Large intestine (tissue), 3 donors: Measurements from ENCODE around the gene MDFIC. TPM values are rescaled to one million over a fixed set of nuclear protein-coding genes. Genes with fewer than 3 reads are reported as not detected.
A peak's percentile ranks its signal among the peaks of the same experiment; 100 is the strongest.

Source experiments
- DNase-seq, 2 donors: peaks; one replicate each; pipeline versions ENCODE4 v3.0.0 to v3.0.0-alpha.2; 2013
- H3K27ac ChIP-seq: one replicate; pipeline ENCODE4 v1.5.1; 2013; ENCODE audit warnings: low read length
- H3K27me3 ChIP-seq: 2 replicates; pipeline ENCODE4 v1.6.1; 2013; ENCODE audit warnings: low read length; ENCODE audit not compliant: control insufficient read depth, insufficient read depth
- H3K36me3 ChIP-seq: 2 replicates; pipeline ENCODE4 v1.6.1; 2013; ENCODE audit warnings: low read length; ENCODE audit not compliant: control insufficient read depth, insufficient read depth
- H3K4me1 ChIP-seq: one replicate; pipeline ENCODE4 v1.6.1; 2013; ENCODE audit warnings: low read length; ENCODE audit not compliant: control insufficient read depth, insufficient read depth
- H3K4me3 ChIP-seq: one replicate; pipeline ENCODE4 v1.5.1; 2013; ENCODE audit warnings: low read length
- H3K9me3 ChIP-seq: one replicate; pipeline ENCODE4 v1.6.1; 2013; ENCODE audit warnings: mild to moderate bottlenecking, low read depth, low read length, moderate library complexity; ENCODE audit not compliant: control insufficient read depth
- WGBS: methylation state at CpG from one replicate; pipeline ENCODE4 v1.1.5; 2013; ENCODE audit warnings: low lambda C conversion rate; ENCODE audit not compliant: insufficient coverage; 5-methylcytosine and 5-hydroxymethylcytosine counted together
- polyA plus RNA-seq: library from polyadenylated mRNA; unstranded; fragments of 120-200 nt; gene quantifications from one replicate; pipeline ENCODE4 v1.2.1, GENCODE V29; 2013

MDFIC gene
- polyA plus RNA-seq, 1 donor: 14.2 TPM

DNA sequence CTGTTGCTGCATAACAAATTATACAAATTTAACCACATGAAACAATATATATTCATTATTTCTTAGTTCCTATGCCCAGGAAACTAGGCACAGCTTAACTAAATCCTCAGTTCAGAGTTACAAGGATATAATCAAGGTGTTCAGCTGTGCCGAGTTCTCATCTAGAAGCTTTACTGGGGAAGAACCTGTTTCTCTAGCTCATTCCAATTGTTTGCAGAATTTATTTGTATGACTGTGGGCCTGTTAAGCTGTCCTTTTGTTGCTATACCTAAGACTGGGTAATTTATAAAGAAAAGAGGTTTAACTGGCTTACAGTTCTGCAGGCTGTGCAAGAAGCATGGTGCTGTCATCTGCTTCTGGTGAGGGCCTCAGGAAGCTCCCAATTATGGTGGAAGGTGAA is 21.8 kb upstream of the MDFIC start:
- no peak overlapping the region for H3K4me3 ChIP-seq
- H3K9me3 ChIP-seq: no peaks in the 10 kb centered on the region
- WGBS: no CpG with 5 or more reads among the region's 1 CpG
- H3K4me1 ChIP-seq: no peaks in the 10 kb centered on the region
- H3K27ac ChIP-seq: no peak overlapping the region
- no peaks in the 10 kb centered on the region for H3K36me3 ChIP-seq
- H3K27me3 ChIP-seq: no peaks in the 10 kb centered on the region
- no peak for DNase-seq

DNA sequence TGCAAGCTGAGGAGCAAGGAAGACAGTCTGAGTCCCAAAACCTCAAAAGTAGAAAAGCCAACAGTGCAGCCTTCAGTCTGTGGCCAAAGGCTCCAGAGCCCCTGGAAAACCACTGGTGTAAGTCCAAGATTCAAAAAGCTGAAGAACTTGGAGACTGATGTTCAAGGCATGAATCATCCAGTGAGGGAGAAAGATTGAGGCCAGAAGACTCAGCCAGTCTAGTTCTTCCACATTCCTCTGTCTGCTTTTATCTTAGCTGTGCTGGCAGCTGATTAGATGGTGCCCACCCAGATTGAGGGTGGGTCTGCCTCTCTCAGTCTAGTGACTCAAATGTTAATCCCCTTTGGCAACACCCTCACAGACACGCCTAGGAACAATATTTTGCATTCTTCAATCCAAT is 20.1 kb upstream of the MDFIC start:
- Histone ChIP-seq H3K27me3 (no peaks in the 10 kb centered on the region), H3K27ac (no peak overlapping the region), H3K36me3 (no peaks in the 10 kb centered on the region), H3K4me3 (no peak overlapping the region), H3K9me3 (no peaks in the 10 kb centered on the region), H3K4me1 (no peaks in the 10 kb centered on the region)
- no peak for DNase-seq
- no CpG with 5 or more reads among the region's 1 CpG for WGBS

DNA sequence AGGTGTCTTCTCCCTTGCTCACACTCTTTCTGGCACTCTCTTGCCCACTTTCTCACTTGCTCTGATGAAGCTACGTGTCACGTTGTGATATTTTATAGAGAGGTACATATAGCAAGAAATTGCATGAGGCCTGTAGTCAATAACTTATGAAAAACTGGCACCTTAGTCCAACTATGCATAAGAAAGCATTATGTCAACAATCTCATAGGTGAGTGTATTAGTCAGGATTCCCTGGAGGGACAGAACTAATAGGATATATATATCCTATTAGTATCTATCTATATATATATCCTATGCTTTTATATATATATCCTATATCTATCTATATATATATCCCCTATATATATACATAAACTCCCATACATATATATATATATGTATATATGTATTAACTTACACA is 18.8 kb upstream of the MDFIC start:
- Histone ChIP-seq H3K27me3 (no peaks in the 10 kb centered on the region), H3K9me3 (no peaks in the 10 kb centered on the region), H3K36me3 (no peaks in the 10 kb centered on the region), H3K27ac (no peak overlapping the region), H3K4me1 (no peaks in the 10 kb centered on the region), H3K4me3 (no peak overlapping the region)
- no peak for DNase-seq
- no CpG with 5 or more reads among the region's 2 CpGs for WGBS

GRCh38 chr7:114910787-114911186 is 11.1 kb upstream of the MDFIC start:
- H3K27me3 ChIP-seq: no peaks in the 10 kb centered on the region

DNA sequence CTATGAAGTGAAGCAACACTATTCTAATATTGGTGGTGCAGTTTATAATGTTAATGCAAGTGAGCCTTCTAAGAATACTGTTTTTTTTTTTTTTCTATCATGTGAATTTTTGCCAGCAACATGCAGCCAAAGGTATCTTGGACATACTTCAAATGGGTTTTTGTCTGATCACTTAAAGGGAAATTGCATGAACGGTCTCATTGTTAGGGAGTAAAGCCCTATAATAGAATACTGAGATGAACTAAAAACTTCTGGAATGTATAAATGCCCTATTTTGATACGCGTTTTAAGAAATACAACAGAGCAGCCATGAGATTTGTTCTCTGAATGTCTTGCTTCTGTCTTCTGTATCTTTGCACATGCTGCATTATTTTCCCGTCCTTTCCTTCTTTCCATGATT is 10.5 kb upstream of the MDFIC start:
- Histone ChIP-seq H3K4me3 (no peak overlapping the region), H3K36me3 (no peaks in the 10 kb centered on the region), H3K4me1 (no peaks in the 10 kb centered on the region), H3K27ac (no peak overlapping the region), H3K9me3 (no peaks in the 10 kb centered on the region), H3K27me3 (no peaks in the 10 kb centered on the region)
- WGBS: 75% methylated on average over 2 of the region's 4 CpGs
- no peak for DNase-seq

More at GRCh38 chr7:114910787-114911186, 11.1 kb upstream of the MDFIC start:
- Histone ChIP-seq H3K27ac (no peak overlapping the region), H3K4me1 (no peaks in the 10 kb centered on the region), H3K36me3 (no peaks in the 10 kb centered on the region), H3K9me3 (no peaks in the 10 kb centered on the region), H3K4me3 (no peak overlapping the region)
- 100% methylated on average over 1 of the region's 2 CpGs for WGBS
- no peak for DNase-seq

GRCh38 chr7:114916261-114916892 is 5.5 kb upstream of the MDFIC start:
- no peaks in the 10 kb centered on the region for H3K27me3 ChIP-seq
- no peaks in the 10 kb centered on the region for H3K36me3 ChIP-seq
- no peaks in the 10 kb centered on the region for H3K4me1 ChIP-seq
- H3K27ac ChIP-seq: no peak overlapping the region
- H3K9me3 ChIP-seq: no peaks in the 10 kb centered on the region
- no peak for DNase-seq
- no CpG with 5 or more reads among the region's 6 CpGs for WGBS
- no peak overlapping the region for H3K4me3 ChIP-seq

GRCh38 chr7:114917211-114917839 is 4.6 kb upstream of the MDFIC start:
- H3K27me3 ChIP-seq: no peaks in the 10 kb centered on the region
- H3K27ac ChIP-seq: no peak overlapping the region
- H3K4me3 ChIP-seq: no peak overlapping the region
- 33% methylated on average over 2 of the region's 4 CpGs for WGBS
- H3K9me3 ChIP-seq: no peaks in the 10 kb centered on the region
- H3K4me1 ChIP-seq: no peaks in the 10 kb centered on the region
- H3K36me3 ChIP-seq: no peaks in the 10 kb centered on the region
- DNase-seq: no peak

DNA sequence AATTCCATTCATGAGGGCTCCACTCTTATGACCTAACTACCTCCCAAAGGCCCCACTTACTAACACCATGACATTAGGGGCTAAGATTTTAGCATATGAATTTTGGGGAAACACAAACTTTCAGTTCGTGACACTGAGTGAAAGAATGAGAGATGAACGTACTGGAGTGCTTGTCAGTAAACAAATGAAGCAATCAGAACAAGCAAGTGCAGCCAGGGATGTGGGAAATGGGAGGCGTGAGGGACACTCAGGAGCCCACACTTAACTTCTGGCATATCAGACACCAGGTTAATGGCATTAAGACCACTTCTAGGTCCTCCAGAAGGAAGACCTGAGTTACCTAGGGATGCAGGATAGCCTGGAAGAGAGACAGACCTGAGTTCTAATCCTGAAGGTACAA is 2.3 kb upstream of the MDFIC start:
- H3K27me3 ChIP-seq: no peaks in the 10 kb centered on the region
- H3K36me3 ChIP-seq: no peaks in the 10 kb centered on the region
- no peaks in the 10 kb centered on the region for H3K4me1 ChIP-seq
- peak in 1 of 2 donors; percentile 2 for DNase-seq
- H3K9me3 ChIP-seq: no peaks in the 10 kb centered on the region
- WGBS: 73% methylated on average over 2 of the region's 3 CpGs
- H3K4me3 ChIP-seq: no peak overlapping the region
- no peak overlapping the region for H3K27ac ChIP-seq

- Histone ChIP-seq H3K9me3 (no peaks in the 10 kb centered on the region), H3K27me3 (no peaks in the 10 kb centered on the region), H3K27ac (peak overlapping the region; percentile 12), H3K4me1 (no peaks in the 10 kb centered on the region), H3K36me3 (no peaks in the 10 kb centered on the region), H3K4me3 (peak overlapping the region; percentile 71)
- DNase-seq: no peak
- no CpG with 5 or more reads among the region's 15 CpGs for WGBS
Observed at GRCh38 chr7:114921631-114922025, 266 bp upstream of the MDFIC start.

GRCh38 chr7:114922652-114923402 is 933 bp downstream of the MDFIC start:
- peak; percentile 28 to 70 for DNase-seq
- no peaks in the 10 kb centered on the region for H3K36me3 ChIP-seq
- WGBS: no CpG with 5 or more reads among the region's 51 CpGs
- peak overlapping the region; percentile 37 for H3K27ac ChIP-seq
- peak overlapping the region; percentile 71 for H3K4me3 ChIP-seq
- H3K9me3 ChIP-seq: no peaks in the 10 kb centered on the region
- no peaks in the 10 kb centered on the region for H3K27me3 ChIP-seq
- no peaks in the 10 kb centered on the region for H3K4me1 ChIP-seq
